Measurements from ENCODE around the gene AHI1.

Gene AHI1

GRCh38 chr6:135295085-135295484 is 202.5 kb downstream of the AHI1 start:
- Histone ChIP-seq H3K4me2 (ENCODE audit: low read length, poor library complexity, severe bottlenecking) (no peak overlapping the region), H3K27ac (ENCODE audit: low read length, poor library complexity, severe bottlenecking) (no peak overlapping the region), H2BK15ac (ENCODE audit: low read depth, poor library complexity, severe bottlenecking) (no peak overlapping the region), H4K8ac (ENCODE audit: low read length) (no peak overlapping the region), H4K91ac (ENCODE audit: low read length) (no peak overlapping the region), H3K23ac (ENCODE audit: low read length in 2 of 2) (no peak overlapping the region), H3K27me3 (ENCODE audit: control insufficient read depth in 1 of 2, insufficient read depth in 1 of 2, low read length in 2 of 2) (no peaks in the 10 kb centered on the region), H2BK120ac (ENCODE audit: low read depth, low read length) (no peak overlapping the region), H2AFZ (ENCODE audit: low read depth, low read length) (no peak overlapping the region), H3K9ac (ENCODE audit: low read length) (no peak overlapping the region), H3K79me1 (replicated peaks; ENCODE audit: low read length, poor library complexity, severe bottlenecking) (no peaks in the 10 kb centered on the region), H3K4me1 (ENCODE audit: control insufficient read depth, insufficient read depth, low read depth, low read length) (peaks cover 1% of the 10 kb centered on the region), H3K18ac (ENCODE audit: low read depth in 1 of 2, low read length in 2 of 2) (no peak overlapping the region), H2AK5ac (ENCODE audit: low read length, severe bottlenecking) (no peak overlapping the region), H2BK5ac (ENCODE audit: low read depth, low read length, poor library complexity, severe bottlenecking) (no peak overlapping the region), H3K4ac (ENCODE audit: low read depth in 1 of 2, low read length in 2 of 2) (no peak overlapping the region), H2BK12ac (ENCODE audit: low read length in 2 of 2) (no peak overlapping the region), H3K36me3 (ENCODE audit: control insufficient read depth in 1 of 2, insufficient read depth in 2 of 2, low read depth in 1 of 2, low read length in 2 of 2) (peaks cover 0 to 25% of the 10 kb centered on the region in 2 experiments), H3K9me3 (ENCODE audit: control insufficient read depth, low read length) (no peaks in the 10 kb centered on the region), H3K14ac (ENCODE audit: low read length in 2 of 2) (no peak overlapping the region), H3K4me3 (ENCODE audit: insufficient read depth in 1 of 2, low read depth in 1 of 2, low read length in 2 of 2) (no peak overlapping the region)
- 100% methylated on average over 1 of the region's 1 CpG for WGBS
- no peak for DNase-seq

DNA sequence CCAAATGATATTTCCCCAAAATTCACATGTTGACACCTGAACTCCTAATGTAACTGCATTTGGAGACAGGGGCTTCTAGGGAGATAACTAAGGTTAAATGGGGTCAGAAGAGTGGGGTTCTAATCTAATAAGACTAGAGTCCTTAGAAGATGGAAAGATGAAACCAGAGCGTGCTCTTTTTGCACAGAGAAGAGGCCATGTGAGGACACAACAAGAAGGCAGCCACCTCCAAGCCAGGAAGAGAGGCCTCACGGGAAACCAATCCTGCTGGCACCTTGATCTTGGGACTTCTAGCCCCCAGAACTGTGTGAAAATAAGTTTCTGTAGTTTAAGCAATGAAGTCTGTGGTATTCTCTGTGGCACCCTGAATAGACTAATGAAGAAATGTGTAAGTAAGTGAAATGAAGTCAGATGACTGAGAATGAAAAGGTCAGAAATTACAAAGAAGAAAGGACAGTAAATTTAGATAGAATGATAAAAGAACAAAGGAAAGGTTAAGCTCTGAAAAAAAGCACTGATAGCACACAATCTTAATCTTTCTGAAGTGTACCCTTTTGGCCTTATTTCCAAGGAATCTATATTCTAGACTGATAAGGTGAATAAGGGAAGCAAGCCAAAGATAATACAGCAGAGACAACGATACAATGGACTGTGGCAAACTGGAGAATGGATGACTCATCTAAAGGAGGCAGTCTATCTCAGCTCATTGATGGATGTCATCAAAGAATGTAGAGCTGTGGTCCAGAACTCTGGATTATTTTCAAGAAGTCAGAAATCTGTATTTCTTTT is 206.1 kb downstream of the AHI1 start:
- Histone ChIP-seq H2AK5ac (ENCODE audit: low read length, severe bottlenecking) (no peak overlapping the region), H3K4me2 (ENCODE audit: low read length, poor library complexity, severe bottlenecking) (no peak overlapping the region), H3K9ac (ENCODE audit: low read length) (no peak overlapping the region), H3K4ac (ENCODE audit: low read depth in 1 of 2, low read length in 2 of 2) (no peak overlapping the region), H4K8ac (ENCODE audit: low read length) (peak overlapping the region; percentile 64), H3K14ac (ENCODE audit: low read length in 2 of 2) (no peak overlapping the region), H2AFZ (ENCODE audit: low read depth, low read length) (no peak overlapping the region), H3K79me1 (replicated peaks; ENCODE audit: low read length, poor library complexity, severe bottlenecking) (no peaks in the 10 kb centered on the region), H2BK15ac (ENCODE audit: low read depth, poor library complexity, severe bottlenecking) (no peak overlapping the region), H3K23ac (ENCODE audit: low read length in 2 of 2) (no peak overlapping the region), H2BK120ac (ENCODE audit: low read depth, low read length) (no peak overlapping the region), H3K4me3 (ENCODE audit: insufficient read depth in 1 of 2, low read depth in 1 of 2, low read length in 2 of 2) (no peak overlapping the region), H3K9me3 (ENCODE audit: control insufficient read depth, low read length) (no peaks in the 10 kb centered on the region), H4K91ac (ENCODE audit: low read length) (peak overlapping the region; percentile 90), H3K4me1 (ENCODE audit: control insufficient read depth, insufficient read depth, low read depth, low read length) (no peaks in the 10 kb centered on the region), H2BK5ac (ENCODE audit: low read depth, low read length, poor library complexity, severe bottlenecking) (no peak overlapping the region), H3K18ac (ENCODE audit: low read depth in 1 of 2, low read length in 2 of 2) (peak overlapping the region in 1 of 2 experiments; percentile 95), H3K36me3 (ENCODE audit: control insufficient read depth in 1 of 2, insufficient read depth in 2 of 2, low read depth in 1 of 2, low read length in 2 of 2) (peaks cover 0 to 30% of the 10 kb centered on the region in 2 experiments), H3K27me3 (ENCODE audit: control insufficient read depth in 1 of 2, insufficient read depth in 1 of 2, low read length in 2 of 2) (no peaks in the 10 kb centered on the region), H3K27ac (ENCODE audit: low read length, poor library complexity, severe bottlenecking) (no peak overlapping the region), H2BK12ac (ENCODE audit: low read length in 2 of 2) (peak overlapping the region in 1 of 2 experiments; percentile 84)
- peak; percentile 12 for DNase-seq
- WGBS: 62% methylated on average over 3 of the region's 3 CpGs

DNA sequence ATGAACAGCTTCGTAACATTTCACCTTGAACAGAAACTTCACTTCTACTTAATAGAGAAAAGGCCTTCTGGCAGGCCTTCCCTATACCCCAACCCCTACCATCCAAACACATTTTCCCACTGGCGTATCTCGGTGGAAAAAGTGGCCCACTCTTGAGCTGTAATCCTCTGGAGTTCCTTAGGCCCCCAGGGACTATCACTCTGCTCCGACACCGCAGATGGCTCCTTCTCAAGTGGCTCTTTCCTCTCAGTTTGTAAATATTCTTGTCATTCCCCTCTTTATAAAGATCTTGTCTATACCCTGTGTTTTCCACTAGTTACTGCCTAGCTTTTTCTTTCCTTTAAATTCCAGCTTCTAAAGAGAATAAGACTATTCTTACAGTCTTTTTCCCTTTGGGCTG is 207.7 kb downstream of the AHI1 start:
- Histone ChIP-seq H2BK5ac (ENCODE audit: low read depth, low read length, poor library complexity, severe bottlenecking) (no peak overlapping the region), H2BK15ac (ENCODE audit: low read depth, poor library complexity, severe bottlenecking) (no peak overlapping the region), H2AFZ (ENCODE audit: low read depth, low read length) (no peak overlapping the region), H2BK120ac (ENCODE audit: low read depth, low read length) (no peak overlapping the region), H2AK5ac (ENCODE audit: low read length, severe bottlenecking) (no peak overlapping the region), H3K27ac (ENCODE audit: low read length, poor library complexity, severe bottlenecking) (no peak overlapping the region), H4K91ac (ENCODE audit: low read length) (no peak overlapping the region), H3K4me2 (ENCODE audit: low read length, poor library complexity, severe bottlenecking) (no peak overlapping the region), H3K4me1 (ENCODE audit: control insufficient read depth, insufficient read depth, low read depth, low read length) (no peaks in the 10 kb centered on the region), H3K14ac (ENCODE audit: low read length in 2 of 2) (no peak overlapping the region), H2BK12ac (ENCODE audit: low read length in 2 of 2) (no peak overlapping the region), H3K23ac (ENCODE audit: low read length in 2 of 2) (no peak overlapping the region), H3K18ac (ENCODE audit: low read depth in 1 of 2, low read length in 2 of 2) (no peak overlapping the region), H3K79me1 (replicated peaks; ENCODE audit: low read length, poor library complexity, severe bottlenecking) (no peaks in the 10 kb centered on the region), H4K8ac (ENCODE audit: low read length) (no peak overlapping the region), H3K4me3 (ENCODE audit: insufficient read depth in 1 of 2, low read depth in 1 of 2, low read length in 2 of 2) (no peak overlapping the region), H3K9ac (ENCODE audit: low read length) (no peak overlapping the region), H3K9me3 (ENCODE audit: control insufficient read depth, low read length) (no peaks in the 10 kb centered on the region), H3K36me3 (ENCODE audit: control insufficient read depth in 1 of 2, insufficient read depth in 2 of 2, low read depth in 1 of 2, low read length in 2 of 2) (peaks cover 0 to 35% of the 10 kb centered on the region in 2 experiments), H3K4ac (ENCODE audit: low read depth in 1 of 2, low read length in 2 of 2) (no peak overlapping the region), H3K27me3 (ENCODE audit: control insufficient read depth in 1 of 2, insufficient read depth in 1 of 2, low read length in 2 of 2) (no peaks in the 10 kb centered on the region)
- WGBS: 14% methylated on average over 5 of the region's 5 CpGs
- DNase-seq: peak; percentile 73

GRCh38 chr6:135286962-135287538 is 210.5 kb downstream of the AHI1 start:
- H3K14ac ChIP-seq (ENCODE audit: low read length in 2 of 2): peak overlapping the region in 1 of 2 experiments; percentile 48
- no peak overlapping the region for H3K4me2 ChIP-seq (ENCODE audit: low read length, poor library complexity, severe bottlenecking)
- peak overlapping the region in 1 of 2 experiments; percentile 59 for H3K4ac ChIP-seq (ENCODE audit: low read depth in 1 of 2, low read length in 2 of 2)
- no peak overlapping the region for H4K91ac ChIP-seq (ENCODE audit: low read length)
- H3K9ac ChIP-seq (ENCODE audit: low read length): no peak overlapping the region
- no peak overlapping the region for H2AK5ac ChIP-seq (ENCODE audit: low read length, severe bottlenecking)
- no peak overlapping the region for H4K8ac ChIP-seq (ENCODE audit: low read length)
- H2BK5ac ChIP-seq (ENCODE audit: low read depth, low read length, poor library complexity, severe bottlenecking): no peak overlapping the region
- H2BK15ac ChIP-seq (ENCODE audit: low read depth, poor library complexity, severe bottlenecking): no peak overlapping the region
- H3K9me3 ChIP-seq (ENCODE audit: control insufficient read depth, low read length): no peaks in the 10 kb centered on the region
- peak overlapping the region in 1 of 2 experiments; percentile 92 for H2BK12ac ChIP-seq (ENCODE audit: low read length in 2 of 2)
- H3K4me3 ChIP-seq (ENCODE audit: insufficient read depth in 1 of 2, low read depth in 1 of 2, low read length in 2 of 2): no peak overlapping the region
- H3K36me3 ChIP-seq (ENCODE audit: control insufficient read depth in 1 of 2, insufficient read depth in 2 of 2, low read depth in 1 of 2, low read length in 2 of 2): peaks cover 0 to 35% of the 10 kb centered on the region in 2 experiments
- H3K18ac ChIP-seq (ENCODE audit: low read depth in 1 of 2, low read length in 2 of 2): no peak overlapping the region
- no peaks in the 10 kb centered on the region for H3K27me3 ChIP-seq (ENCODE audit: control insufficient read depth in 1 of 2, insufficient read depth in 1 of 2, low read length in 2 of 2)
- 77% methylated on average over 7 of the region's 8 CpGs for WGBS
- no peak for DNase-seq
- no peaks in the 10 kb centered on the region for H3K4me1 ChIP-seq (ENCODE audit: control insufficient read depth, insufficient read depth, low read depth, low read length)
- no peak overlapping the region for H2AFZ ChIP-seq (ENCODE audit: low read depth, low read length)
- H2BK120ac ChIP-seq (ENCODE audit: low read depth, low read length): no peak overlapping the region
- no peaks in the 10 kb centered on the region for H3K79me1 ChIP-seq (replicated peaks; ENCODE audit: low read length, poor library complexity, severe bottlenecking)
- no peak overlapping the region for H3K27ac ChIP-seq (ENCODE audit: low read length, poor library complexity, severe bottlenecking)
- no peak overlapping the region for H3K23ac ChIP-seq (ENCODE audit: low read length in 2 of 2)

Measured in mesenchymal stem cell (in vitro differentiated cells and primary cell).